ENCODE results near the gene NR2C2AP. TPM values are rescaled to one million over a fixed set of nuclear protein-coding genes. Genes with fewer than 3 reads are reported as not detected.
A peak's percentile ranks its signal among the peaks of the same experiment; 100 is the strongest.

Gene NR2C2AP
- total RNA-seq (2022) (25.2 and 25.7 TPM in 2 replicates), Bru-seq, nascent RNA (percentile 67 among the genes with signal in this experiment), BruChase-seq, experiment 1, labeled RNA remaining after a 2-hour chase (percentile 89 among the genes with signal in this experiment), BruChase-seq, experiment 2, labeled RNA remaining after a 6-hour chase (percentile 78 among the genes with signal in this experiment)
- long read RNA-seq, transcript NR2C2AP-201 (5 exons, 1,293 nt), result major isoform, 10 of 22 reads
- long read RNA-seq, partial matches to known transcripts, result 1 of 22 reads
- long read RNA-seq, other reads (novel, unspliced or antisense), result 7 of 22 reads

GRCh38 chr19:19203012-19203856 lies at the start of gene NR2C2AP:
Gene NR2C2AP, minus strand, starts transcription at chr19:19203414. Its CDS starts 354 bp downstream, at chr19:19203060.
- Histone ChIP-seq H3K36me3 (ENCODE audit: control insufficient read depth, insufficient read depth, low read length) (no peaks in the 10 kb centered on the region), H3K4me1 (peaks cover 4% of the 10 kb centered on the region; the same call in 1 of the 2 replicates), H3K27me3 (replicated peaks; ENCODE audit: control insufficient read depth, insufficient read depth, low read length) (no peaks in the 10 kb centered on the region), H3K4me3 (ENCODE audit: low read depth, low read length) (peak within 1 kb of the TSS; percentile 67), H3K9me3 (no peaks in the 10 kb centered on the region)
- peak; percentile 90 to 92 for DNase-seq
- CTCF ChIA-PET, result interaction anchor here (0.7 to 1.1 kb wide), 4 partner anchors 22 to 1871 kb away, joined by 4 to 12 read pairs (median 6); no protein-coding TSS in a partner anchor
- POLR2A ChIA-PET, result interaction anchor here (0.5 to 1.8 kb wide), 3 partner anchors 11 to 70 kb away, joined by 3 to 18 read pairs (median 12); partner anchors contain the start of genes BORCS8 and RFXANK
- TF ChIP-seq CTCF (IDR thresholded peaks at IDR 0.05; ENCODE audit: insufficient read depth in 1 of 2, low read depth in 1 of 2, low read length in 1 of 2, severe bottlenecking in 1 of 2, unreplicated experiment in 1 of 2), result no peak
- Mint-ChIP-seq H3K36me3 (ENCODE audit: insufficient read depth, unreplicated experiment) (peaks cover 34% of the 10 kb centered on the region), H3K9me3 (ENCODE audit: unreplicated experiment) (no peaks in the 10 kb centered on the region), H3K27ac (ENCODE audit: unreplicated experiment) (peak within 1 kb of the TSS; percentile 87), H3K27me3 (ENCODE audit: insufficient read depth, unreplicated experiment) (peaks cover 3% of the 10 kb centered on the region), H3K4me1 (ENCODE audit: low read depth, unreplicated experiment) (no peaks in the 10 kb centered on the region), H3K4me3 (ENCODE audit: unreplicated experiment) (peak within 1 kb of the TSS; percentile 83)
- intact Hi-C loops (cut with micrococcal nuclease; ENCODE audit: unreplicated experiment), result loop anchor here (1.0 kb wide), 1 partner anchor 11 kb away; the partner anchor contains the start of genes BORCS8 and RFXANK
- TSS peak; percentile 91 for BruUV-seq (replicated peaks)

GRCh38 chr19:19250196-19250801 lies 47.1 kb upstream of the NR2C2AP start:
- intact Hi-C loops (cut with micrococcal nuclease; ENCODE audit: unreplicated experiment), result no loop called here
- Histone ChIP-seq H3K9me3 (no peaks in the 10 kb centered on the region), H3K27me3 (replicated peaks; ENCODE audit: control insufficient read depth, insufficient read depth, low read length) (no peaks in the 10 kb centered on the region), H3K4me3 (ENCODE audit: low read depth, low read length) (no peak overlapping the region), H3K36me3 (ENCODE audit: control insufficient read depth, insufficient read depth, low read length) (no peaks in the 10 kb centered on the region), H3K4me1 (no peaks in the 10 kb centered on the region)
- H3K4me1 Mint-ChIP-seq (ENCODE audit: low read depth, unreplicated experiment), result no peaks in the 10 kb centered on the region
- ChIA-PET CTCF (no interaction called here), POLR2A (no interaction called here)
- TF ChIP-seq CTCF (IDR thresholded peaks at IDR 0.05; ENCODE audit: insufficient read depth in 1 of 2, low read depth in 1 of 2, low read length in 1 of 2, severe bottlenecking in 1 of 2, unreplicated experiment in 1 of 2), result no peak
- BruUV-seq (replicated peaks), result no TSS peak
- no peak for DNase-seq
- peaks cover 13% of the 10 kb centered on the region for H3K27me3 Mint-ChIP-seq (ENCODE audit: insufficient read depth, unreplicated experiment)
- no peaks in the 10 kb centered on the region for H3K36me3 Mint-ChIP-seq (ENCODE audit: insufficient read depth, unreplicated experiment)
- H3K4me3 Mint-ChIP-seq (ENCODE audit: unreplicated experiment), result no peak overlapping the region
- no peak overlapping the region for H3K27ac Mint-ChIP-seq (ENCODE audit: unreplicated experiment)
- no peaks in the 10 kb centered on the region for H3K9me3 Mint-ChIP-seq (ENCODE audit: unreplicated experiment)

- Mint-ChIP-seq H3K4me1 (ENCODE audit: low read depth, unreplicated experiment) (no peaks in the 10 kb centered on the region), H3K27me3 (ENCODE audit: insufficient read depth, unreplicated experiment) (peaks cover 8% of the 10 kb centered on the region), H3K27ac (ENCODE audit: unreplicated experiment) (no peak overlapping the region), H3K4me3 (ENCODE audit: unreplicated experiment) (no peak overlapping the region), H3K9me3 (ENCODE audit: unreplicated experiment) (no peaks in the 10 kb centered on the region), H3K36me3 (ENCODE audit: insufficient read depth, unreplicated experiment) (no peaks in the 10 kb centered on the region)
- no TSS peak for BruUV-seq (replicated peaks)
- no peak overlapping the region for H3K4me3 ChIP-seq (ENCODE audit: low read depth, low read length)
- CTCF ChIA-PET, result no interaction called here
- no peaks in the 10 kb centered on the region for H3K36me3 ChIP-seq (ENCODE audit: control insufficient read depth, insufficient read depth, low read length)
- POLR2A ChIA-PET, result no interaction called here
- no peaks in the 10 kb centered on the region for H3K9me3 ChIP-seq
- no peaks in the 10 kb centered on the region for H3K4me1 ChIP-seq
- intact Hi-C loops (cut with micrococcal nuclease; ENCODE audit: unreplicated experiment), result no loop called here
- TF ChIP-seq CTCF (IDR thresholded peaks at IDR 0.05; ENCODE audit: insufficient read depth in 1 of 2, low read depth in 1 of 2, low read length in 1 of 2, severe bottlenecking in 1 of 2, unreplicated experiment in 1 of 2), result no peak
- no peak for DNase-seq
- no peaks in the 10 kb centered on the region for H3K27me3 ChIP-seq (replicated peaks; ENCODE audit: control insufficient read depth, insufficient read depth, low read length)
Measured at GRCh38 chr19:19240476-19240875, 37.3 kb upstream of the NR2C2AP start.
